Ovary (tissue), 9 donors: ENCODE results near the gene MAST4. TPM values are rescaled to one million over a fixed set of nuclear protein-coding genes. Genes with fewer than 3 reads are reported as not detected.

ENCODE experiments used
- DNase-seq, 5 donors: peaks; one replicate each; pipeline ENCODE4 v3.0.0-alpha.2; 2019 to 2020
- H3K27ac ChIP-seq, 2 donors: fragments of 200-600 bp; one replicate each; pipeline versions ENCODE4 v1.5.1 to v1.8.0; 2019 to 2022
- H3K27me3 ChIP-seq: fragments of 200-600 bp; one replicate; pipeline ENCODE4 v1.8.0; 2022
- H3K36me3 ChIP-seq: fragments of 200-600 bp; sonication (generic); one replicate; pipeline ENCODE4 v1.5.1; 2019
- H3K4me1 ChIP-seq: one replicate; pipeline ENCODE4 v1.8.1; 2013; ENCODE audit warnings: mild to moderate bottlenecking, moderate library complexity; ENCODE audit not compliant: insufficient read depth
- H3K4me3 ChIP-seq: fragments of 200-600 bp; sonication (generic); one replicate; pipeline ENCODE4 v1.5.1; 2017
- H3K9me3 ChIP-seq, 2 donors: fragments of 200-600 bp in 1 of 2; sonication (generic) in 1 of 2; one replicate each; pipeline versions ENCODE4 v1.5.1 to v1.8.1; 2013 to 2019; ENCODE audit warnings: mild to moderate bottlenecking in 1 of 2, moderate library complexity in 1 of 2
- CTCF ChIP-seq, 3 donors: fragments of 450-650 bp in 2 of 3; fragments of 200-600 bp in 1 of 3; IDR thresholded peaks; one replicate each; pipeline versions ENCODE4 v1.5.1 to v1.8.0; 2016 to 2022; ENCODE audit warnings: antibody characterized with exemption in 3 of 3, mild to moderate bottlenecking in 1 of 3
- EP300 ChIP-seq: sonication (generic); formaldehyde crosslinking; IDR thresholded peaks from one replicate; pipeline ENCODE4 v1.6.1; 2017; ENCODE audit warnings: antibody characterized with exemption
- POLR2A ChIP-seq: fragments of 450-650 bp; IDR thresholded peaks from one replicate; pipeline ENCODE4 v1.6.1; 2017; ENCODE audit warnings: antibody characterized with exemption, mild to moderate bottlenecking, moderate library complexity
- WGBS, 3 donors: extraction: QIAGEN DNeasy Blood & Tissue Kit in 1 of 3; methylation state at CpG; one replicate each; pipeline versions ENCODE4 v1.1.5 to v1.1.7; 2013 to 2017; 5-methylcytosine and 5-hydroxymethylcytosine counted together
- intact Hi-C, 4 donors: fragments of 100-400 bp; cut with DNase I; formaldehyde crosslinking; loops; one replicate each; pipeline versions ENCODE4 v1.11.0 to v1.15.1; 2022 to 2023
- polyA plus RNA-seq, 2 donors: library from polyadenylated mRNA; stranded (reverse); fragments of 200-250 nt in 1 of 2; fragments of 350-450 nt in 1 of 2; fragmentation: Illumina TruSeq in 1 of 2; extraction: RNeasy Lipid Tissue Mini Kit (QIAGEN cat#74804) in 1 of 2; gene quantifications; one replicate each; pipeline ENCODE4 v1.2.3, GENCODE V29; 2013 to 2014
- total RNA-seq, 7 donors: library from RNA; depleted of rRNA in 2 of 7; stranded (reverse); fragments of >200 nt in 2 of 7; fragmentation: NEBNext Ultra II Directional in 3 of 7; extraction: Animal tissue kit (Norgen Biotek cat#: 25700) in 3 of 7; gene quantifications; one replicate each; pipeline versions ENCODE4 v1.1.0 to v1.2.4, GENCODE V29; 2016 to 2023
- donor health status: DM: no; HTN: no; CAD: no; lungs with moderate emphysema.
- donor health status: DM: no; HTN: no; CAD: no.
- donor health status: Bipolar disorder and iron deficiency.
- donor health status: DM: yes; HTN: yes; CAD: no.
- donor health status: DM: no; HTN: no; CAD: no.
- donor health status: DM: yes; HTN: yes; CAD: no.

Gene MAST4
- total and polyA plus RNA-seq, 9 donors: 11.6 to 86.3 (median 57.6) TPM

- Histone ChIP-seq H3K4me3 (no peak overlapping the region), H3K36me3 (no peaks in the 10 kb centered on the region), H3K27ac (no peak overlapping the region), H3K4me1 (peaks cover 3% of the 10 kb centered on the region), H3K27me3 (no peaks in the 10 kb centered on the region), H3K9me3 (no peaks in the 10 kb centered on the region)
- intact Hi-C loops: no loop called here
- TF ChIP-seq EP300 (no peak), CTCF (IDR thresholded peaks at IDR 0.05) (no peak), POLR2A (no peak)
- 74 to 80% (median 76%) methylated on average over 3 of the region's 3 CpGs for WGBS, 3 donors
- peak in 1 of 5 donors; percentile 27 for DNase-seq
These were observed 117.8 kb downstream of the MAST4 start for GRCh38 chr5:66713998-66714397.

- Histone ChIP-seq H3K27ac (no peak overlapping the region), H3K9me3 (no peaks in the 10 kb centered on the region), H3K36me3 (no peaks in the 10 kb centered on the region), H3K4me3 (no peak overlapping the region), H3K27me3 (no peaks in the 10 kb centered on the region), H3K4me1 (peaks cover 9% of the 10 kb centered on the region)
- WGBS, 3 donors: 58 to 67% (median 64%) methylated on average over 6 of the region's 6 CpGs
- TF ChIP-seq POLR2A: no peak
- TF ChIP-seq CTCF (IDR thresholded peaks at IDR 0.05): no peak
- no peak for TF ChIP-seq EP300
- DNase-seq: no peak
- intact Hi-C loops: no loop called here
These were observed 121.5 kb downstream of the MAST4 start for GRCh38 chr5:66717455-66718373.

GRCh38 chr5:66718374-66719002, 122.3 kb downstream of the MAST4 start:
- no peak overlapping the region for H3K27ac ChIP-seq
- 70 to 71% (median 71%) methylated on average over 7 of the region's 7 CpGs for WGBS, 3 donors

GRCh38 chr5:66720780-66721179, 124.6 kb downstream of the MAST4 start:
- Histone ChIP-seq H3K27me3 (no peaks in the 10 kb centered on the region), H3K36me3 (no peaks in the 10 kb centered on the region), H3K4me1 (peaks cover 7% of the 10 kb centered on the region), H3K27ac (peak overlapping the region in 1 of 2 donors; percentile 6), H3K4me3 (no peak overlapping the region), H3K9me3 (no peaks in the 10 kb centered on the region)
- WGBS, 3 donors: 38 to 52% (median 49%) methylated on average over 5 of the region's 5 CpGs
- TF ChIP-seq POLR2A (no peak), EP300 (no peak), CTCF (IDR thresholded peaks at IDR 0.05) (no peak)
- no peak for DNase-seq
- intact Hi-C loops: no loop called here

More at GRCh38 chr5:66718374-66719002, 122.3 kb downstream of the MAST4 start:
- peaks cover 9% of the 10 kb centered on the region for H3K4me1 ChIP-seq
- TF ChIP-seq POLR2A: no peak
- TF ChIP-seq EP300: no peak
- TF ChIP-seq CTCF (IDR thresholded peaks at IDR 0.05): no peak
- intact Hi-C loops: no loop called here
- no peak overlapping the region for H3K4me3 ChIP-seq
- H3K36me3 ChIP-seq: no peaks in the 10 kb centered on the region
- H3K9me3 ChIP-seq: no peaks in the 10 kb centered on the region
- no peak for DNase-seq
- no peaks in the 10 kb centered on the region for H3K27me3 ChIP-seq
